Hematopoietic multipotent progenitor cell treated with erythropoietin and hydrocortisone succinate and interleukin-3 and kit ligand, for 6 days (in vitro differentiated cells): ENCODE data around the gene MIDN.

ENCODE experiments used
- DNase-seq: peaks from one replicate; pipeline ENCODE4 v3.0.0-alpha.2; 2015

MIDN gene

DNA sequence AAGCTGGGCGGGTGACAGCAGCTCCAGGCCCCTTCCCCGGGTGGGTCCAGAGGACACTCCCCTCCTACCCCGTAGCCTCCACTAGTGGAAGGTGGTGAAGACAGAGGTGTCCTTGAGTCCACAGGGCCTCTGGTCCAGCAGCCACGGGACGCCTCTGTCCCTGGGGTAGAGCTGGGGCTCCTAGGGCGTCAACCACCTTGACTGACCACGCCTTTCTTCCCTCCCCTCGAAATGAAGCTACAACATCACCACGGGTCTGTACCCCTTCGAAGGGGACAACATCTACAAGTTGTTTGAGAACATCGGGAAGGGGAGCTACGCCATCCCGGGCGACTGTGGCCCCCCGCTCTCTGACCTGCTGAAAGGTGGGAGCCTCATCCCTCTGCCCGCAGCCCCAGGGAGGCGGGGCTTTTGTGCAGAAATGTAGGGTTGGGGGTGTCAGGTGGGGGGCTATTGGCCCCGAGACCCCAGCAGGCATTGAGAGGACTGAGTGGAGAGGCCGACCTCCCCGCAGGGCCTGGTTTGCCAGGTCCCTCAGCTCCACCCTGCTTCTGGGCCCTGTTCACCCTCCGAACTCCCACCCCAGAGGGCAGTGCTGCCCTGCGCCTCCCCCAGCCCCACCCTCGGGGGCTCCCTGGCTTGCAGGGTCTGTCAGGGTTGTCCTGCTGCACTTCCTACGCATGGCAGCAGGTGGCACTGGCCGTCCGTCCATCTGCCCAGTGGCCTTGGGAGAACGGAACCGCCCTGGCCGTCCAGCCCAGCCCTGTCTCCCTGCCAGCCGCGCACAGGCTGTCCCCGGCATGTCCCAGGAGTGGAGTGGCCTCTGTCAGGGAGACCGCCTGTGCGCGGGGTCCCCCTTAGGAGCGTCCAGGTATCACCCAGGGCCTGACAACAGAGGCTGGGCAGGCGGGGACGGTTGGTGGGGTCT is 27.1 kb upstream of the MIDN start:
- DNase-seq = no peak

DNA sequence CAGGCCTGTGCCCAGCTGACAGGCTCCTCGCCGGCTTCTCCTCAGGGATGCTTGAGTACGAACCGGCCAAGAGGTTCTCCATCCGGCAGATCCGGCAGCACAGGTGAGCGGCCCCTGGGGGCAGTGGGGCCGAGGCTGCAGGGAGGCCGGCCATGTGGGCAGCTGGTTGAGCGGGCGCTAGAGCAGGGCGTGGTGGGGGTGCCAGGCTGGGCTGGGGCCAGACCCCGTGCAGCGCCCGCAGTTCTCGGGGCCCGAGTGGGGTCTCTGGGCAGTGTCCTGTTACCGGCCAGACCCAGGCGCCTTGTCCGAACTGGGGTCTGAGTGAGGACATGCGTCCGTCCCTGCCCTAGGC is 26.5 kb upstream of the MIDN start:
- no peak for DNase-seq

DNA sequence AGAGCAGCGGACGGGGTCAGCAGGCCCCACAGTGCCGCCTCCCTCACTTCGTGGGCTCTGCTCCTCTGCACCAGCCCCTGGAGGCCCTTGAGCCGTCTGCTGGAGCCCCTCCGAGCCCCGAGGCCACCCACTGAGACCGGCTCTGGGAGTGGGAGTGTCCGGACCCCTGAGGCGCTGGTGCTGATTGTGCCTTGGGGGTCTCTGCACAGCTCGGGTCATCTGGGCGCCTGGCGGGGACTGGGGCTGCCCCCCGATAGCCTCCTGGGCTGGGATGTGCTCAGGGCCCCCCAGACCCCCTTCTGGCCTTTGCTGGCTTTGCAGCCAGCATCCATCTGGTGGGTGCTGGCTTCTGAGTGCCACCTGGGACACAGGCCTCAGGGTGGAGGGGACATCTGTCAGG is 26.0 kb upstream of the MIDN start:
- no peak for DNase-seq

DNA sequence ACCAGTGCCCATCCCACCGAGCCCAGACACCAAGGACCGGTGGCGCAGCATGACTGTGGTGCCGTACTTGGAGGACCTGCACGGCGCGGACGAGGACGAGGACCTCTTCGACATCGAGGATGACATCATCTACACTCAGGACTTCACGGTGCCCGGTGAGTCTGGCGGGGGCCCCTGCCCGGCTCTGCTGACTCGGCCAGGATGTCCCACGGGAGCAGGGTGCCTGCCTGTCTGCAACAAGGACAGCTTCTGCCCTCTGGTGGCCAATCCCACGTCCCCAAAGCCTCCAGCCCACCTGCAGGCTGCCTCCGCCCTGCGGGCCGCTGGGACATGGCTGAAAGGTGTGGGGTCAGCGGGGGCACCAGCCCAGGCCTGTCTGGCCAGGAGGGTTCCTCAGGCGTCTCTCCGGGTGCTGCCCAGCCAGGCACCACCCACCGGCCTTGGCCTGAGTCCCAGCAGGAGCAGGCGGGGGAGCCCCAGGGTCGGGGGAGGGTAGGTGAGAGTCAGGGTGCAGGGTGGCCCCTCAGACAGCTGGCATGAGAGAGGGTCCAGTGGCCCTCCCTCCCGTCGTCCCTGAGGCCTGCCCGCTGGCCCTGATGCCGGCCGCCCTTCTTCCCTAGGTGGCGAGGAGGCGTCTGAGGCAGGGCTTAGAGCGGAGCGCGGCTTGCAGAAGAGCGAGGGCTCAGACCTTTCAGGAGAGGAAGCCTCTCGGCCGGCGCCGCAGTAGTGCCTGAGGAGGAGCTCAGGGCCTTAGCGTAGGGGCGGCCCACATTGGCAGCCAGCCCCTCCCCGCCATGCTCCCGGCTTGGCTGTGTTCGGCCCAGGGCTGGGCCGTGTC is 25.1 kb upstream of the MIDN start:
- peak; percentile 58 for DNase-seq

DNA sequence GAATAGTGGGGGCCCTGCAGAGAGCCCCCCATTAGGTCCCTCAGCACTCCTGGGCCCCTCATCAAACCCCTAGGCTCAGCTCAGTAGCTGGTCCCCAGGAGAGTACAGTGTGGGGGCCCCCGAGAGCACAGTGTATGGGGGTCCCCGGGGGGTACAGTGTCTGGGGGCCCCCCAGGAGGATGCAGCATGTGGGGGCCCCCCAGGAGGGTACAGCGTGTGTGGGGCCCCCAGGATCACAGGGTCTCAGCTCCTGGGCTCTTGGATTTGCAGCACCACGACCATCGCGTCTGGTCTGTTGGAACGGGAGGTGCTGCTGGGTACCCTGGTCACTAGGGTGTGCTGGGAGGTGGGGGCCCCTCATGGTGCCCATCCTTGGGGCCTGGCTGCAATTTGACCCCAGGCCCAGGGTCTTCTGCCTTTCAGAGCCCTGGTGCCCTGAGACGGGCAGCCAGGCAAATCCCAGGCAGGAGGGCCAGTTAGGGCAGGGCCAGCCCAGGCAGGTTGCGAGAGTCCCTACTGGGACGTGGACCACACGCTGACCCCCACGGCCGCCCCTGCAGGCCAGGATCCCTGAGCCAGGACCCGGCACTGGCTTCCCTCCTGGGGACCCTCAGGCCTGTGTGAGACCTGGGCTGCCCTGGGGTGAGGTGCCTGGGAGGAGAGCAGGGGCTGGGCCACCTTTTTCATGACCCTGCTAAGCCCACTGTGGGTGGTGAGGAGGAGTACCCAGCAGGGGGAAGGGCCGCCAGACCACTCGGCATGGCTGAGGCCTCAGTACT is 24.1 kb upstream of the MIDN start:
- no peak for DNase-seq

DNA sequence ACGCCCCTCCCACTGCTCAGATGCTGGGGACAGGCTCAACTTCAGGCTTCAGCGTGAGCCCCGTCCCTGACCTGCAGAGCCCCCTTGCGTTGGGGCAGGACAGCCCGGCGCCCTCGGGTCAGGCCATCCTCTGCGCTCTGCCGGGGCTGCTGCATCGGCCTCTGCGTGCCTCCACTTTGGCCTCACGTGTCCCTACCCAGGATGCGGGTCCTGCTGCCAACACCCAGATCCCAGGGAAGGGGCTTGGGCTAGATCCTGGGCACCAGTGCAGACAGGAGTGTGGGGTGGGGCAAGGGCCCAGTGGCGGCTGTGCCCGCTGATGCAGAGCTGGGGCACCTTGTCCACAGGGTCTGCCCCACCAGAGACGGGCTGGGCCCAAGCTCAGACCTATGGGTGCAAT is 23.5 kb upstream of the MIDN start:
- DNase-seq = no peak

DNA sequence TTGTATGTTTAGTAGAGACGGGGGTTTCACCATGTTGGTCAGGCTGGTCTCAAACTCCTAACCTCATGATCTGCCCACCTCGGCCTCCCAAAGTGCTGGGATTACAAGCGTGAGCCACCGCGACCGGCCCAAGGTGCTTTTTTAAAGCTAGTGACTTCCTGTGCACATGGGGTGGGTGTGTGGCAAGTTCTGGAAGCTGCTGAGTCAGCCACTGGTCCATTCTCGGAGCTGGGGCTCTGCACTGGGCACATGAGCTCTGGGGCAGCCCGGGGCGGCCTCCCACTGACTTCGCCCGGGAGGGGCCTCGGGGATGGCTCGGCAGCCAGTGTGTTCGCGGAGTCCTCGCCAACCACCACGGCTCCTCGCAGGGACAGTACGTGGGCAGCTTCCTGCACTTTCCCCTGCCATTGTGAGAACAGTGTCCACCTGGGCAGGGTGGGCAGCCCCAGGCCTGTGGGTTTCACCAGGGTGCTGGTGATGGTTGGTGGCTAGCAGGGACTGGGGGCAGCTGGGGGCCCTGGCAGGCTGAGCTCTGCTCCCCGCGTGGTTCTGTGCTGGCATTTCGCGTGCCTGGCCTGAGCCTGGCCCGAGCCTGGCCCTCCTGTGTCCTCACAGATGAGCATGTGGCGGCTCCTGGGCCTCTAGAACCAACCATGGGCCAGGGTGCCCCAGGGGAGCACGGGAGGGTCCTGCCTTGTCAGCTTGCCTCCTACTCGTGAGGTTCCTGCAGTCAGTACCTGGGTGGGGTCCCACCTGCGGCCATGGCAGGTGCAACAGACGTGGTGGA is 22.8 kb upstream of the MIDN start:
- no peak for DNase-seq

DNA sequence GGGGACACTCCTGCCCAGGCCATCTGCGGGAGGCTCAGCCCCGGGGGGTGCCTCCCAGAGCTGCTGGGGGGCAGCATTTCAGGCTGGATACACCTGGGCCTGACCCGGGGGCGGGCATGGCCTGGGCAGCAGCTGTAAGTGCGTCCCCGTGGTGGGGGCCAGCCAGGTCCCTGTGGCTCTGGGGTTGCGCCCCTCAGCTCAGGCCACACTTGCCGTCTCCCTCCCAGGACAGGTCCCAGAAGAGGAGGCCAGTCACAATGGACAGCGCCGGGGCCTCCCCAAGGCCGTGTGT is 22.2 kb upstream of the MIDN start:
- DNase-seq = no peak

DNA sequence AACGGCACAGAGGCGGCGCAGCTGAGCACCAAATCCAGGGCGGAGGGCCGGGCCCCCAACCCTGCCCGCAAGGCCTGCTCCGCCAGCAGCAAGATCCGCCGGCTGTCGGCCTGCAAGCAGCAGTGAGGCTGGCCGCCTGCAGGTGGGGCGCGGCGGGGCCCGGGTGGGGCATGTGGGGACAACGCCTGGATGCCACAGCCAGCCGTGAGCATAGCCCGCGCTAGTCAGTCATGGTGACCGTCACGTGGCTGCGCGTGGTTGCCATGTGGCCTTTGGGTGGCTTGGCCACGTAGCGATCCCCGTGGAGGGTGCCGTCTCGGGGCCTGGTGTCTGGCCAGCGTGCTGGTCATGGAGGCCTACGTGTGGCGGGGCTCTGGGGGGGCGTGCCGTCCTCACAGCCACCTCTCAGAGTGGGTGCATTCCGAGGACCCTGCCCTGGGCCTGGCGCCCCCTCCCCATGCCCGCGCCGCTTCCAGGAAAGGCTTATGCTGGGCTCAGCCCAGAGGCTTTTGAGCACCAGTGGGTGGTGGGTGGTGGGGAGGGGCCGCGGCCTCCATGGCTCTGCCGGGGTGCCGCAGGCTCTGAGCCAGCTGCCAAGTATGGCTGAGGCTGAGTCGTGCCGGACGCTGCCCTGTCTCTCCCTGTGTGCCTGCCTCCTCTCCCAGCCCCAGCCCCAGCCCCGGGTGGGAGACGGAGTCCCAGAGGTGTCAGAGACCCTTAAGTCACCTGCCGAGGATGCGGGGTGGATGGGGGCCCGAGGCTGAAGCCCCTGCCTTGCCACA is 21.7 kb upstream of the MIDN start:
- DNase-seq = no peak

DNA sequence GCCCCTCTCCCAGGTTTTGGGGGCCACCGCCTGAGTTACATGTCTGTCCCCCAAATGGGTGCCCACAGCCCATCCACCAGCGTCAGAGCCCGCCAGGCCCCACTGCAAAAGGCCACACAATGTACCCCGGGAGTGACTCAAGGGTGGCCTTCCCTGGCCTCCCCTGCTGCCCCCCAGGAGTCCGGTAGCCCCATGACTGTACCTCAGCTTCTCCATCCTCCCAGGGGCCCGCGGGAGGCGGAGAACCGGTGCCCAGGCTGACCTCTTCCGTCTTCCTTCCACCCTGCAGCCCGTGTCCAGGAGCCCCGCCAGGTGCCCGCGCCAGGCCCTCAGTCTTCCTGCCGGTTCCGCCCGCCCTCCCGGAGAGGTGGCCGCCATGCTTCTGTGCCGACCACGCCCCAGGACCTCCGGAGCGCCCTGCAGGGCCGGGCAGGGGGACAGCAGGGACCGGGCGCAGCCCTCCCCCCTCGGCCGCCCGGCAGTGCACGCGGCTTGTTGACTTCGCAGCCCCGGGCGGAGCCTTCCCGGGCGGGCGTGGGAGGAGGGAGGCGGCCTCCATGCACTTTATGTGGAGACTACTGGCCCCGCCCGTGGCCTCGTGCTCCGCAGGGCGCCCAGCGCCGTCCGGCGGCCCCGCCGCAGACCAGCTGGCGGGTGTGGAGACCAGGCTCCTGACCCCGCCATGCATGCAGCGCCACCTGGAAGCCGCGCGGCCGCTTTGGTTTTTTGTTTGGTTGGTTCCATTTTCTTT is 20.9 kb upstream of the MIDN start:
- no peak for DNase-seq

DNA sequence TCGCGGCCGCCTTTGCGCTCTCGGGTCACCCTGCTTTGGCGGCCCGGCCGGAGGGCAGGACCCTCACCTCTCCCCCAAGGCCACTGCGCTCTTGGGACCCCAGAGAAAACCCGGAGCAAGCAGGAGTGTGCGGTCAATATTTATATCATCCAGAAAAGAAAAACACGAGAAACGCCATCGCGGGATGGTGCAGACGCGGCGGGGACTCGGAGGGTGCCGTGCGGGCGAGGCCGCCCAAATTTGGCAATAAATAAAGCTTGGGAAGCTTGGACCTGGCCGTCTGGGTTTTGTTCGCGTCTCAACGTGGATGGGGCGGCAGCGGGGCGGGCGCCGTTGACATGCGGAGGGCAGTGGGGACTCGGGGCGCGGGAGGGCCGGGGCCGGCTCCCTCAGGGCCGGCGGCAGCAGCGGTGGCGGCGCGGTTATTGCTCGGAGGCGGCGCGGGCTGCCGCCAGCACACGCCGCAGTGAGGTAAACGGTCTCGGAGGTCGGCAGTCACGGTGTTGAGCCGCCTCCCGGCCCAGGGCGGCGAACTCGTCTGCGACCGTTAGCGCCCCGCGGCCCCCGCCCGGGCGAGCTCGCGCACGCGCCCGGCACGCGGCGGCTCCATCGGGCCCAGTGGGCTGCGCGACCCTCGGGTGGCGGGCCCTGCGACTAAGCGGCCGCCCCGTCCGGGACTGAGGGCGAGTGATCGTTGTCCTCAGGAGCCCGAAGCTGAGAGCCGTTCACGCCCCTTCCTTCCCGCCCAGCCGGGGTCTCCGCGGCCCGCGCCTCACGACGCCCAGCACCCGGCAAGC is 20.0 kb upstream of the MIDN start:
- DNase-seq = no peak

DNA sequence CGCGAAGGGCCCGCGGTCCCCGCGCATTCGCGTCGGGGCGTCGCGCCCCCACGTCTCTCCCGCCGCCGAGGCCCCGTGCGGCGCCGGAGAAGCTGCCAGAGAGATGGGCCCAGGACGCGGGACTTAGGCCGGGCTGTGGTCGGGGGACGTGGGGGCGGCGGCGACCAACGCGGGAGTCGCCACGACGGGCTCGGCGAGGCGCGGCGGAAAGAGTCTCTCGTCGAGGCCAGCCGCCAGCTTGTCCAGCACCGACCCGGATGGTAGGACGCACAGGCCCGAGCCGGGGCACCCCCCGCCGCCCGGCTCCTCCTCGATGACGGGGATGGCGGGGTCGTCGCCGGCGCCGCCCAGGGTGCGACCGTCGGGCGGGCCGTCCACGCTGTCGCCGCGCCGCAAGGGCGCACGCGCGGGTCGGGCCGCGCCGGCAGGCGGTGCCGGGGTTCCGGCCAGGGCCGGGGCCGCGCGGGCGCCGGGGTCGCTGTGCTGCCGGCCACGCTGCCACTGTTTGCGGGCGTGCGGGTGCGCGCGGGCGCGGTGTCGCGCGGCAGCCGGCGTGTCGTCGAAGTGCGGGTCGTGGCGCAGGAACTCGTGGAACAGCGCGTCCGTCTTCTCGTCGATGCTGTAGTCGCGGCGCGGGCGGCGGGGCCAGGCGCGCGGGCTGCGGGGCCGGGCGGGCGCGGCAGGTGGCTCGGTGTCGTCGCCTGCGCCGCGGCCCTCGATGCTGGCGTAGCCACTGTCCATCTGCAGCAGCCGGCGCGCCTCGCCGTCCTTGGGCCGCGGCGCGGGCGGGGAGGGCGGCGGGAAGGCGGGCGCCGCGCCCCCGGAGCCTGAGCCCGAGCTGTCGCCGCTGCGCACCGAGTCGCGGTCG is 19.1 kb upstream of the MIDN start:
- DNase-seq = no peak

DNA sequence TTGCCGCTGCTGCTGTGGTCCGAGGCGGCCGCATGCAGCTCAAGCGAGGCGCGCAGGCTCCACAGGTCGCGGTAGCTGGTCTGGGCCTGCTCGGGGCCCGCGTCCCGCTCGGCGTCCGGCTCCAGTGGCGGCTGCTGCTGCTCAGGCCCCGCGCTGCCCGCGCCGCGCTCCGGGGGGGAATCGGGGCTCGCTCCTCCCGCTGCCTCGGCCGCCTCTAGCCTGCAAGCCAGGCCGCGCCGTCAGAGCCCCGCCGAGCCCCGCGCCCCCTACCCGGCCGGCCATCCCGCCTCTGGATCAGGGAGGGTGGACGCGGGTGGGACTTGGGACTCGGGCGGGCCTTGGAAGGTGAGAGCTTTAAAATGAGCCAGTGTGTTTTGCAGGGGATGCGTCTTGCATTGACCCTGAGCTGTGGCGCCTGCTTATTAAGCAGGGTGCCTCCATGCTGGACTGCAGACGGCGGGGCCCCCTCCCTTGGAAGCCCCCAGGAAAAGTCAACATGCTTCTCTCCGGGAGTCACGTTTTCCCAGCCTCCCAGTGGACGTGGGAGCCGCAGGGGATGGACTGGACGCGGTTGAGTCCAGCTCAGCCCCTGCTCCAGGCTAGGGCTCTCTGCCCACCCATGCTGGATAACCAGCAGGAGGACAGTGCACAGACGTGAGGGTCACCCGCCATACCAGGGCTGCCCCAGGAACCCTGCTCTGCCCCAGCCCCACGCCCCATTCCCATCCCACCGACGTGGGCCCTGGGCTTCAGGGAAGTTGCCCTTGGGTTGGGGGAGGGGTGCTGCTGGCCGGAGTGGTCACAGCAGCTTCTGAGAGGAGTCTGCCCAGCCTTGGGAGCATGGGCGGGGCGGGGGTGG is 18.2 kb upstream of the MIDN start:
- DNase-seq = no peak

DNA sequence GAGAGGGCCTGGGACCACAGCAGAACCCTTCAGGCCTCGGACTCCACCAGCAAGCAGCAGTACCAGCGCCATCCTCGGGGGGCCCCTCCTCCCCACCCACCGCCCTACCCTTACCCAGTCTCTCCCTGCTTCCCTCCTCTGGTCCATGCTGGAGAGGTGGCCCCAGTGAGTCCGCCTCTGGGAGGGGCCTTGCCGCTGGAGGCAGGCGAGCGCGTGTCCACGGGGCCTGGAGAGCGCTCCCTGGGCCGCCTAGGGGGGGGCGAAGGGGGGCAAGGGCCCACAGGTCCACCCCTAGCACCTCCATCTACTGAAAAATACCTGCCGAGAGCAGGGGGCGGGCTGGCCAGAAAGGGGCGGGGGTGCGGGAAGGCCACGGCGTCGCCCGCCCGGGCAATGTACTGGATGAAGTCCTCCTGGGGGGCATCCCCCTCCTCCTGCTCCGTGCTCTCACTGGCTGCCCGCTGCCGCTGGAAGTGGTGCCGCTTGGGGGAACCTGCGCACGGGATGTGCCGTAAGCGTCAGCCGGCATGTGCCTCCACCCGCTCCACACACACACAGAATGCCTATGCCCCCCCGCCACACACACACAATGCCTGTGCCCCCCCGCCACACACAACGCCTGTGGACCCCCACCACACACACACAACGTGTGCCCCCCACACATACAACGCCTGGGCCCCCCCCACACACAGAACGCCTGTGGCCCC is 17.4 kb upstream of the MIDN start:
- no peak for DNase-seq

DNA sequence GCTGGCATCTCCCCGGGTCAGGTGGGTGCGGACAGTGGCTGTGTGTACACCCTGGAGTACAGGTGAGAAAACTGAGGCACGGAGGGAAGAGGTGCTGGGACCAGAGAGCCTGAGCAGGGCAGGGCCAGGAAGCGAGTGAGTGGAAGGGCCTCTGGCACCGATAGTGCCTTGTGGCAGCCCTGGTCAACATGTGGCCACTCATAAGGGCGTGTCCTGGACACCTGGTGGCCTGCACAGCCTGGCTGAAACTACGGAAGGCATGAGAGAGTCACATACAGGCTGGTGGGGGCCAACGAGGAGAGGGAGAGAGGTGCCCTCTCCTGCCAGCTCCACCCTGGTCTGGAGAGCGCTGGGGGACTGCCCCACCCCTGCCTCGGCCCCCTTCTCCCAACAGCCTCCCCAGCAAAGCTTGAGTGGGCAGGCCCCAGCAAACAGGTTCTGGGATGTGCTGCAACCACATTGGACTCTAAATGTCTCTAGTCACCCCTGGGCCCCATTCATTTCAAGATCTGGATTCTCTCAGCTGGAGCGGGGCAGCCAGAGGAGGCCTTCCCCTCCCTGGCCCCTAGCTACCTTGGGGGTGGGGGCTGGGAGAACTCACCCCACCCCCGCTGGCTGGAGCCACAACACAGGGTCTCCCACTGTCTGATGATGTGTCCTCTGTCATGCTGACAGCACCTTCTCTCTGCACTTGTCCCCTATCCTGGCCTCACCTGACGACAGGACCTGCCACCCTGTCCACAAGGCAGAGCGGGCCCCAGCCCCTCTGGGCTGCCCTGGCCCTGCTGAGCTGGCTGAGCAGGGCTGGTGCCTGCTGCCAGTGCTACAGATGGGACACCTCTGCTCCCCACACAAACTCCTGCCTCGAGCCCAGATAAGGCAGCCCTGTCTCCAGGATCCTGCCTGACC is 16.4 kb upstream of the MIDN start:
- DNase-seq = peak; percentile 46

DNA sequence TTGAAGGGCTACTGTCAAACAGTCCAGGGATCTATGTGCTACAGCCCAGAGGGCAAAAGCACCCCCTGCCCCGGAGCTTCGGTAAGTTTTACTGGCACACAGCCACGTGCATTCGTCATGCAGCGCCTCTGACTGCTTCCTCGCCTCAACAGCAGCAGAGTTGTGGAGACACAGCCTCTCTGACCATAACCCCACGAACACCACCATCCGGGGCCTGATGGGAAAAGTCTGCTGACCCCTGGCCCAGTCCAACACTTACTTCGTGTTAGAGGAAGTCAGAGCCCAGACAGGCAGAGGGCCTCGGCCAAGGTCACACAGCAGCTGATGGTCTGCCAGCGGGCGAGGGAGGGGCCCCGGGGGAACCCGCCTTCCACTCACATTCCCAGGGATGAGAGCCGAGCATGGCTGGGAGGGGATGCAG is 15.7 kb upstream of the MIDN start:
- no peak for DNase-seq
